Dendritic cell treated with granulocyte-macrophage colony-stimulating factor and Interleukin-4, amounts not matched to agents 40 ng/mL and 50 ng/mL, for 4 days (primary cell): ENCODE measurements around the gene SLC24A2.

Source experiments
- H3K27ac Mint-ChIP-seq: one replicate; pipeline ENCODE4 v1.8.0; 2022; ENCODE audit warnings: mild to moderate bottlenecking, mixed read lengths
- H3K27me3 Mint-ChIP-seq: one replicate; pipeline ENCODE4 v1.8.0; 2022; ENCODE audit warnings: mild to moderate bottlenecking, mixed read lengths
- H3K36me3 Mint-ChIP-seq: one replicate; pipeline ENCODE4 v1.8.0; 2022; ENCODE audit warnings: low read depth, mixed read lengths
- H3K4me1 Mint-ChIP-seq: one replicate; pipeline ENCODE4 v1.8.0; 2022; ENCODE audit warnings: low read depth, mixed read lengths
- H3K4me3 Mint-ChIP-seq: one replicate; pipeline ENCODE4 v1.8.0; 2022; ENCODE audit warnings: mild to moderate bottlenecking, moderate library complexity, mixed read lengths
- H3K9me3 Mint-ChIP-seq: one replicate; pipeline ENCODE4 v1.8.0; 2022; ENCODE audit warnings: mixed read lengths
- intact Hi-C: fragments of 100-400 bp; cut with micrococcal nuclease; formaldehyde crosslinking; loops from one replicate; pipeline ENCODE4 v1.15.0; 2022

Gene SLC24A2

GRCh38 chr9:19784136-19784535 lies 4.7 kb downstream of the SLC24A2 start:
- Mint-ChIP-seq H3K27me3 (peaks cover 37% of the 10 kb centered on the region), H3K27ac (no peak overlapping the region), H3K4me1 (no peaks in the 10 kb centered on the region), H3K4me3 (no peak overlapping the region), H3K9me3 (no peaks in the 10 kb centered on the region), H3K36me3 (no peaks in the 10 kb centered on the region)
- intact Hi-C loops: no loop called here

- Mint-ChIP-seq H3K27ac (no peak overlapping the region), H3K4me3 (no peak overlapping the region), H3K27me3 (peaks cover 31% of the 10 kb centered on the region), H3K4me1 (no peaks in the 10 kb centered on the region), H3K9me3 (no peaks in the 10 kb centered on the region), H3K36me3 (no peaks in the 10 kb centered on the region)
- intact Hi-C loops: no loop called here
These were observed 5.3 kb downstream of the SLC24A2 start for GRCh38 chr9:19783500-19783899.

GRCh38 chr9:19782005-19782404 lies 6.8 kb downstream of the SLC24A2 start:
- Mint-ChIP-seq H3K27ac (no peak overlapping the region), H3K4me1 (no peaks in the 10 kb centered on the region), H3K27me3 (peaks cover 22% of the 10 kb centered on the region), H3K36me3 (no peaks in the 10 kb centered on the region), H3K9me3 (no peaks in the 10 kb centered on the region), H3K4me3 (no peak overlapping the region)
- intact Hi-C loops: no loop called here

GRCh38 chr9:19781240-19781639 lies 7.6 kb downstream of the SLC24A2 start:
- no peaks in the 10 kb centered on the region for H3K4me1 Mint-ChIP-seq
- peaks cover 17% of the 10 kb centered on the region for H3K27me3 Mint-ChIP-seq
- intact Hi-C loops: no loop called here
- H3K4me3 Mint-ChIP-seq: no peak overlapping the region
- no peaks in the 10 kb centered on the region for H3K9me3 Mint-ChIP-seq
- no peak overlapping the region for H3K27ac Mint-ChIP-seq
- H3K36me3 Mint-ChIP-seq: no peaks in the 10 kb centered on the region

- intact Hi-C loops: no loop called here
- no peak overlapping the region for H3K4me3 Mint-ChIP-seq
- H3K4me1 Mint-ChIP-seq: no peaks in the 10 kb centered on the region
- H3K36me3 Mint-ChIP-seq: no peaks in the 10 kb centered on the region
- H3K27ac Mint-ChIP-seq: no peak overlapping the region
- H3K9me3 Mint-ChIP-seq: peaks cover 3% of the 10 kb centered on the region
- H3K27me3 Mint-ChIP-seq: no peaks in the 10 kb centered on the region
These were observed 17.4 kb downstream of the SLC24A2 start for GRCh38 chr9:19771446-19771845.

GRCh38 chr9:19770973-19771372 lies 17.9 kb downstream of the SLC24A2 start:
- H3K4me1 Mint-ChIP-seq: no peaks in the 10 kb centered on the region
- no peak overlapping the region for H3K27ac Mint-ChIP-seq
- H3K4me3 Mint-ChIP-seq: no peak overlapping the region
- intact Hi-C loops: no loop called here
- H3K27me3 Mint-ChIP-seq: no peaks in the 10 kb centered on the region
- H3K36me3 Mint-ChIP-seq: no peaks in the 10 kb centered on the region
- H3K9me3 Mint-ChIP-seq: peaks cover 7% of the 10 kb centered on the region

GRCh38 chr9:19769213-19769612 lies 19.6 kb downstream of the SLC24A2 start:
- Mint-ChIP-seq H3K36me3 (no peaks in the 10 kb centered on the region), H3K9me3 (peaks cover 22% of the 10 kb centered on the region), H3K27me3 (no peaks in the 10 kb centered on the region), H3K4me3 (no peak overlapping the region), H3K27ac (no peak overlapping the region), H3K4me1 (no peaks in the 10 kb centered on the region)
- intact Hi-C loops: no loop called here

- Mint-ChIP-seq H3K4me3 (no peak overlapping the region), H3K27me3 (no peaks in the 10 kb centered on the region), H3K9me3 (peaks cover 26% of the 10 kb centered on the region), H3K36me3 (no peaks in the 10 kb centered on the region), H3K27ac (no peak overlapping the region), H3K4me1 (no peaks in the 10 kb centered on the region)
- intact Hi-C loops: no loop called here
These were observed 20.0 kb downstream of the SLC24A2 start for GRCh38 chr9:19768798-19769197.

- Mint-ChIP-seq H3K36me3 (no peaks in the 10 kb centered on the region), H3K27me3 (no peaks in the 10 kb centered on the region), H3K27ac (no peak overlapping the region), H3K4me1 (no peaks in the 10 kb centered on the region), H3K4me3 (no peak overlapping the region), H3K9me3 (peaks cover 5% of the 10 kb centered on the region)
- intact Hi-C loops: loop anchor here (10.0 kb wide), 1 partner anchor 164 kb away; no protein-coding TSS in a partner anchor
These were observed 29.8 kb downstream of the SLC24A2 start for GRCh38 chr9:19759066-19759465.

GRCh38 chr9:19757745-19758144 lies 31.1 kb downstream of the SLC24A2 start:
- Mint-ChIP-seq H3K4me1 (no peaks in the 10 kb centered on the region), H3K9me3 (no peaks in the 10 kb centered on the region), H3K36me3 (no peaks in the 10 kb centered on the region), H3K27me3 (no peaks in the 10 kb centered on the region), H3K27ac (no peak overlapping the region), H3K4me3 (no peak overlapping the region)
- intact Hi-C loops: loop anchor here (10.0 kb wide), 1 partner anchor 163 kb away; no protein-coding TSS in a partner anchor

- H3K36me3 Mint-ChIP-seq: no peaks in the 10 kb centered on the region
These were observed 33.9 kb downstream of the SLC24A2 start for GRCh38 chr9:19754921-19755320.

GRCh38 chr9:19748278-19749126 lies 40.3 kb downstream of the SLC24A2 start:
- H3K27ac Mint-ChIP-seq: no peak overlapping the region
- intact Hi-C loops: no loop called here

More at GRCh38 chr9:19754921-19755320, 33.9 kb downstream of the SLC24A2 start:
- H3K27me3 Mint-ChIP-seq: no peaks in the 10 kb centered on the region
- H3K4me1 Mint-ChIP-seq: no peaks in the 10 kb centered on the region
- intact Hi-C loops: loop anchor here (10.0 kb wide), 1 partner anchor 160 kb away; no protein-coding TSS in a partner anchor
- no peaks in the 10 kb centered on the region for H3K9me3 Mint-ChIP-seq
- no peak overlapping the region for H3K27ac Mint-ChIP-seq
- no peak overlapping the region for H3K4me3 Mint-ChIP-seq

GRCh38 chr9:19746223-19746622 lies 42.6 kb downstream of the SLC24A2 start:
- H3K27me3 Mint-ChIP-seq: no peaks in the 10 kb centered on the region
- no peak overlapping the region for H3K4me3 Mint-ChIP-seq
- intact Hi-C loops: no loop called here
- H3K27ac Mint-ChIP-seq: no peak overlapping the region
- H3K36me3 Mint-ChIP-seq: no peaks in the 10 kb centered on the region
- peaks cover 17% of the 10 kb centered on the region for H3K4me1 Mint-ChIP-seq
- no peaks in the 10 kb centered on the region for H3K9me3 Mint-ChIP-seq

More at GRCh38 chr9:19748278-19749126, 40.3 kb downstream of the SLC24A2 start:
- peaks cover 17% of the 10 kb centered on the region for H3K4me1 Mint-ChIP-seq
- H3K4me3 Mint-ChIP-seq: no peak overlapping the region
- H3K27me3 Mint-ChIP-seq: no peaks in the 10 kb centered on the region
- no peaks in the 10 kb centered on the region for H3K9me3 Mint-ChIP-seq
- no peaks in the 10 kb centered on the region for H3K36me3 Mint-ChIP-seq

- H3K4me3 Mint-ChIP-seq: no peak overlapping the region
- no peak overlapping the region for H3K27ac Mint-ChIP-seq
- H3K4me1 Mint-ChIP-seq: no peaks in the 10 kb centered on the region
- H3K9me3 Mint-ChIP-seq: no peaks in the 10 kb centered on the region
- intact Hi-C loops: no loop called here
- H3K36me3 Mint-ChIP-seq: no peaks in the 10 kb centered on the region
- peaks cover 2% of the 10 kb centered on the region for H3K27me3 Mint-ChIP-seq
These were observed 47.7 kb downstream of the SLC24A2 start for GRCh38 chr9:19741178-19741577.
